Stimulated activated CD8-positive, alpha-beta memory T cell treated with anti-CD3 and anti-CD28 coated beads, Interleukin-15, amount 100 ng/mL, for 24 hours (primary cell): Measurements from ENCODE around the gene FANCI.

Experiments used
- DNase-seq: peaks from one replicate; pipeline ENCODE4 v3.0.0-alpha.2; 2020; ENCODE audit warnings: low read depth

The FANCI gene

GRCh38 chr15:89307791-89308190 lies 64.0 kb downstream of the FANCI start:
- no peak for DNase-seq

- no peak for DNase-seq
Measured at GRCh38 chr15:89308236-89308635, 64.5 kb downstream of the FANCI start.

- DNase-seq: no peak
Measured at GRCh38 chr15:89309993-89310392, 66.2 kb downstream of the FANCI start.

GRCh38 chr15:89315375-89315929 lies 71.7 kb downstream of the FANCI start:
- no peak for DNase-seq

GRCh38 chr15:89316504-89316903 lies 72.7 kb downstream of the FANCI start:
- no peak for DNase-seq

- DNase-seq: no peak
Measured at GRCh38 chr15:89317186-89317720, 73.5 kb downstream of the FANCI start.

GRCh38 chr15:89319678-89320077 lies 75.9 kb downstream of the FANCI start:
- DNase-seq: no peak

- DNase-seq: no peak
Measured at GRCh38 chr15:89320200-89320599, 76.4 kb downstream of the FANCI start.

- no peak for DNase-seq
Measured at GRCh38 chr15:89321521-89322410, 78.0 kb downstream of the FANCI start.

GRCh38 chr15:89322822-89323221 lies 79.0 kb downstream of the FANCI start:
- DNase-seq: no peak

GRCh38 chr15:89323825-89324224 lies 80.0 kb downstream of the FANCI start:
- DNase-seq: no peak

GRCh38 chr15:89325039-89325803 lies 81.4 kb downstream of the FANCI start:
- DNase-seq: no peak

- DNase-seq: no peak
Measured at GRCh38 chr15:89326316-89326715, 82.5 kb downstream of the FANCI start.

GRCh38 chr15:89327113-89327512 lies 83.3 kb downstream of the FANCI start:
- DNase-seq: no peak

GRCh38 chr15:89328398-89329254 lies 84.8 kb downstream of the FANCI start:
- no peak for DNase-seq

- no peak for DNase-seq
Measured at GRCh38 chr15:89329329-89330084, 85.7 kb downstream of the FANCI start.

- DNase-seq: no peak
Measured at GRCh38 chr15:89330119-89330518, 86.3 kb downstream of the FANCI start.

- DNase-seq: no peak
Measured at GRCh38 chr15:89330881-89331595, 87.3 kb downstream of the FANCI start.

GRCh38 chr15:89332446-89332845 lies 88.7 kb downstream of the FANCI start:
- no peak for DNase-seq
